ENCODE measurements around the gene ROR2.

DNA sequence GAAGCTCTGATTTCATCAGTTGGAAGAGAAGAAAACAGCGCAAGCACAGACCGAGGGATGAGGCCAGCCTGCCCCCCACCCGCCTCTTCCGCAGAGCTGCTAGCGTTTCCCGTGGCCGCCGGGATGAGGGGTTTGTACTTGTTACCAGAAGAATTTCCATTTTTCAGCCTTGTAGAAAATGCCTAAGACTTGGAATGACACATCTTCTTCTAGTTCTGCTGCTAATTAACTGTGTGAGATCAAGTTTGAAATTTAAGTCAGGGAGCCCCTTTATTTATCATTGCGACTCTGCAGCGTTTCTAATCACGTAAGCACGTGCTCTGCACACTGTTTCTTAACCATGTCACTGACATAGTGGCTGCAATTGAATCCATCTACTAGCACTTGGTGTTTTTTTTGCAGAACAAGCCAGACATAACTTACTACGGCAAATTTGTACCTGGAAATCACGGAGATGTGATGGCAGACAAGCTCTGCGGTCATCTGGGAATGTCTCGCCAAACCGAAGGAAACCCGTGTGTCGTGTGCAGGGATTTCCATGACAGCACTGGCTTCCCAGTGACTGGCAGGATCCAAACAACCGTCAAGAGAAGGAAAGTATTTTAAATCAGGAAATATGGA is 41.8 kb upstream of the ROR2 start:
- no peak for TF ChIP-seq POLR2A (IDR thresholded peaks at IDR 0.05; ENCODE audit: low read depth, low read length)
- no peak for TF ChIP-seq POLR2AphosphoS5 (IDR thresholded peaks at IDR 0.05; ENCODE audit: low read depth, low read length)

All from GM12892 (cell line).